Measurements from ENCODE around the gene DYDC1.
"Not testable (repeated sequence)": the region's sequence is repeated elsewhere in the genome, so short reads cannot be mapped to it uniquely, and the experiment has no call there.

Gene DYDC1

DNA sequence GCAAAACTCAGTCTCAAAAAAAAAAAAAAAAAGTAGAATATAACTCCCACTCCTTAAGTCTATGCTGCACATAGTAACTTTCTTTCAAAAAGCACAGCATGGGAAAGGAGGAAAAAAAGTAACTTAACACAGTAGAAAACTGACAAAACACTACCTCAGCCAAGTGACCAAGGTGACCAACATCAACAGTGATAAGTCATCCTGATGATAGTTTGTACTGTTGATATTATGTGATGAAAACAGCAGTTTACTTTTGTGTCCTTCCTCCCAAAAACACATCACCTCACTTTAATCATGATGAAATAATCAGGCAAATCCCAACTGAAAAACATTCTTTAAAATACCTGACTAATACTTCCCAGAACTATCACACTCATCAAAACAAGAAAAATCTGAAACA is 37.8 kb downstream of the DYDC1 start:
- TF ChIP-seq EZH2phosphoT487 (conservative IDR thresholded peaks at IDR 0.05; ENCODE audit: low read length), result no peak
- TF ChIP-seq CTCF (IDR thresholded peaks at IDR 0.05; ENCODE audit: insufficient read depth, low read length, poor library complexity, severe bottlenecking), result no peak
- no peak overlapping the region for H3K4me3 ChIP-seq (ENCODE audit: insufficient read depth, low read length, poor library complexity, severe bottlenecking)
- no peaks in the 10 kb centered on the region for H3K79me2 ChIP-seq (ENCODE audit: insufficient read depth, low read length)
- H3K36me3 ChIP-seq (ENCODE audit: low read length), result no peaks in the 10 kb centered on the region
- H3F3A ChIP-seq (ENCODE audit: insufficient read depth), result no peaks in the 10 kb centered on the region
- H3K9me2 ChIP-seq (replicated peaks; ENCODE audit: insufficient read depth, low read length), result no peaks in the 10 kb centered on the region
- H3K9me3 ChIP-seq (ENCODE audit: insufficient read depth, low read length), result no peaks in the 10 kb centered on the region
- H3K4me2 ChIP-seq (ENCODE audit: low read depth, low read length, poor library complexity, severe bottlenecking), result no peak overlapping the region
- no peak overlapping the region for H3K27ac ChIP-seq (ENCODE audit: low read depth, low read length)
- no peaks in the 10 kb centered on the region for H3K27me3 ChIP-seq (ENCODE audit: low read length)
- no peaks in the 10 kb centered on the region for H4K20me1 ChIP-seq (ENCODE audit: low read depth, low read length)
- no peak overlapping the region for H2AFZ ChIP-seq (ENCODE audit: low read depth, low read length, severe bottlenecking)
- H3K9ac ChIP-seq (ENCODE audit: low read length), result no peak overlapping the region

GRCh38 chr10:80315391-80315790 is 41.2 kb downstream of the DYDC1 start:
- Histone ChIP-seq H3K9me2 (replicated peaks; ENCODE audit: insufficient read depth, low read length) (no peaks in the 10 kb centered on the region), H3K79me2 (ENCODE audit: insufficient read depth, low read length) (no peaks in the 10 kb centered on the region), H3K36me3 (ENCODE audit: low read length) (no peaks in the 10 kb centered on the region), H4K20me1 (ENCODE audit: low read depth, low read length) (no peaks in the 10 kb centered on the region), H3K27ac (ENCODE audit: low read depth, low read length) (no peak overlapping the region), H3K4me2 (ENCODE audit: low read depth, low read length, poor library complexity, severe bottlenecking) (no peak overlapping the region), H3K9ac (ENCODE audit: low read length) (no peak overlapping the region), H3F3A (ENCODE audit: insufficient read depth) (no peaks in the 10 kb centered on the region), H3K27me3 (ENCODE audit: low read length) (no peaks in the 10 kb centered on the region), H2AFZ (ENCODE audit: low read depth, low read length, severe bottlenecking) (no peak overlapping the region), H3K9me3 (ENCODE audit: insufficient read depth, low read length) (no peaks in the 10 kb centered on the region), H3K4me3 (ENCODE audit: insufficient read depth, low read length, poor library complexity, severe bottlenecking) (no peak overlapping the region)
- TF ChIP-seq EZH2phosphoT487 (conservative IDR thresholded peaks at IDR 0.05; ENCODE audit: low read length) (no peak), CTCF (IDR thresholded peaks at IDR 0.05; ENCODE audit: insufficient read depth, low read length, poor library complexity, severe bottlenecking) (no peak)

DNA sequence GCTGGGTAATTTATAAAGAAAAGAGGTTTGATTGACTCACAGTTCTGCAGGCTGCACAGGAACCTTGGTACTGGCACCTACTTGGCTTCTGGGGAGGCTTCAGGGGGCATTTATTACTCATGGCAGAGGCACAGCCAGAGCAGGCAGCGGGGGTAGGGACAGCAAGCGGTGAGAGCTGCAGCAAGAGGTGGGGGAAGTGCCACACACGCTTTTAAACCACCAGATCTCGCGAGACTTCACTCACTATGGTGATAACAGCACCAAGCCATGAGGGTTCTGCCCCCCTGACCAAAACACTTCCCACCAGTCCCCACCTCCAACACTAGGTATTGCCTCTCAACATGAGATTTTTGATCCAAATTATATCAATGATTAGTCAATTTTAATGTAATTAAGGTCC is 43.0 kb downstream of the DYDC1 start:
- H2AFZ ChIP-seq (ENCODE audit: low read depth, low read length, severe bottlenecking), result no peak overlapping the region
- no peak overlapping the region for H3K4me2 ChIP-seq (ENCODE audit: low read depth, low read length, poor library complexity, severe bottlenecking)

DNA sequence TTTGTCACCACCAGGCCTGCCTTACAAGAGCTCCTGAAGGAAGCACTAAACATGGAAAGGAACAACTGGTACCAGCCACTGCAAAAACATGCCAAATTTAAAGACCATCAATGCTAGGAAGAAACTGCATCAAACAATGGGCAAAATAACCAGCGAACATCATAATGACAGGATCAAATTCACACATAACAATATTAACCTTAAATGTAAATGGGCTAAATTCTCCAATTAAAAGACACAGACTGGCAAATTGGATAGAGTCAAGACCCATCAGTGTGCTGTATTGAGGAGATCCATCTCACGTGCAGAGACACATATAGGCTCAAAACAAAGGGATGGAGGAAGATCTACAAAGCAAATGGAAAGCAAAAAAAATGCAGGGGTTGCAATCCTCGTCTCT is 50.6 kb downstream of the DYDC1 start:
- not testable (repeated sequence) for H4K20me1 ChIP-seq (ENCODE audit: low read depth, low read length); H3K4me3 ChIP-seq (ENCODE audit: insufficient read depth, low read length, poor library complexity, severe bottlenecking); H3K79me2 ChIP-seq (ENCODE audit: insufficient read depth, low read length); H3K9me2 ChIP-seq (replicated peaks; ENCODE audit: insufficient read depth, low read length); H3K27ac ChIP-seq (ENCODE audit: low read depth, low read length); H3K9ac ChIP-seq (ENCODE audit: low read length); H3K36me3 ChIP-seq (ENCODE audit: low read length); H3K4me2 ChIP-seq (ENCODE audit: low read depth, low read length, poor library complexity, severe bottlenecking); H2AFZ ChIP-seq (ENCODE audit: low read depth, low read length, severe bottlenecking); H3F3A ChIP-seq (ENCODE audit: insufficient read depth); H3K9me3 ChIP-seq (ENCODE audit: insufficient read depth, low read length); H3K27me3 ChIP-seq (ENCODE audit: low read length)

More for the DNA sequence above, 43.0 kb downstream of the DYDC1 start:
- H3K9me3 ChIP-seq (ENCODE audit: insufficient read depth, low read length), result no peaks in the 10 kb centered on the region
- no peaks in the 10 kb centered on the region for H3K9me2 ChIP-seq (replicated peaks; ENCODE audit: insufficient read depth, low read length)
- H3K27ac ChIP-seq (ENCODE audit: low read depth, low read length), result no peak overlapping the region
- no peaks in the 10 kb centered on the region for H4K20me1 ChIP-seq (ENCODE audit: low read depth, low read length)
- H3F3A ChIP-seq (ENCODE audit: insufficient read depth), result no peaks in the 10 kb centered on the region
- TF ChIP-seq CTCF (IDR thresholded peaks at IDR 0.05; ENCODE audit: insufficient read depth, low read length, poor library complexity, severe bottlenecking) (no peak), EZH2phosphoT487 (conservative IDR thresholded peaks at IDR 0.05; ENCODE audit: low read length) (no peak)
- H3K36me3 ChIP-seq (ENCODE audit: low read length), result no peaks in the 10 kb centered on the region
- H3K9ac ChIP-seq (ENCODE audit: low read length), result no peak overlapping the region
- no peaks in the 10 kb centered on the region for H3K27me3 ChIP-seq (ENCODE audit: low read length)
- H3K4me3 ChIP-seq (ENCODE audit: insufficient read depth, low read length, poor library complexity, severe bottlenecking), result no peak overlapping the region
- no peaks in the 10 kb centered on the region for H3K79me2 ChIP-seq (ENCODE audit: insufficient read depth, low read length)
